Medulla oblongata (tissue), 1 donor: ENCODE data around the gene AP2S1.
"Not testable (repeated sequence)": the region's sequence is repeated elsewhere in the genome, so short reads cannot be mapped to it uniquely, and the experiment has no call there.

Source experiments
- DNase-seq: peaks from one replicate; pipeline ENCODE4 v3.0.0-alpha.2; 2015; ENCODE audit errors: extremely low spot score

Gene AP2S1

GRCh38 chr19:46806656-46807055 lies 44.0 kb downstream of the AP2S1 start:
- no peak for DNase-seq

DNA sequence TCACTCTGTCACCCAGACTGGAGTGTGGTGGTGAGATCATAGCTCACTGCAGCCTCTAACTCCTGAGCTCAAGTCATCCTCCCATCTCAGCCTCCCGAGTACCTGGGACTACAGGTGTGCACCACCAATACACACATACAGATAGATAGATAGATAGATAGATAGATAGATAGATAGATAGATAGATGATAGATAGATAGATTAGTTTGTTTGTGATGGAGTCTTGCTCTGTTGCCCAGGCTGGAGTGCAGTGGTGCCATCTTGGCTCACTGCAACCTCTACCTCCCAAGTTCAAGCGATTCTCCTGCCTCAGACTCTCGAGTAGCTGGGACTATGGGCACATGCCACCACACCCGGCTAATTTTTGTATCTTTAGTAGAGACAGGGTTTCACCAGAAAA lies 46.2 kb downstream of the AP2S1 start:
- DNase-seq, result not testable (repeated sequence)

GRCh38 chr19:46803555-46803954 lies 47.1 kb downstream of the AP2S1 start:
- DNase-seq, result no peak

GRCh38 chr19:46802152-46802551 lies 48.5 kb downstream of the AP2S1 start:
- no peak for DNase-seq

DNA sequence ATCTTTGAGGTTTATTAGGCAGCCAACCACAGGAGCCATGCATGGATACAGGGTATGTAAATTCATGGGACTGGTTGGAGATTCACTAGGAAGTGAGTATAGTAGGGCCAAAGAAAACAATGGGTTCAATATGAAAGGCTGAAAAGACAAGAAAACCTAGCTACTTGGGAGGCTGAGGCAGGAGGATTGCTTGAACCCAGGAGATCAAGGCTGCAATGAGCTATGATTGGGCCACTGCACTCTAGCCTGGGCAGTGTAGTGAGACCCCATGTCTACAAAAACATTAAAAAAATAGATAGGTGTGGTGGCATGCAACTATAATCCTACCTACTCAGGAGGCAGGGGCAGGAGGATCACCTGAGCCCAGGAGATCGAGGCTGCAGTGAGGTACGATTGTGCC lies 51.9 kb downstream of the AP2S1 start:
- DNase-seq, result no peak

GRCh38 chr19:46797881-46798280 lies 52.8 kb downstream of the AP2S1 start:
- DNase-seq, result no peak

- no peak for DNase-seq
Measured at GRCh38 chr19:46791944-46792343, 58.7 kb downstream of the AP2S1 start.

- no peak for DNase-seq
Measured at GRCh38 chr19:46789371-46789770, 61.3 kb downstream of the AP2S1 start.

GRCh38 chr19:46788968-46789338 lies 61.7 kb downstream of the AP2S1 start:
- DNase-seq, result no peak

DNA sequence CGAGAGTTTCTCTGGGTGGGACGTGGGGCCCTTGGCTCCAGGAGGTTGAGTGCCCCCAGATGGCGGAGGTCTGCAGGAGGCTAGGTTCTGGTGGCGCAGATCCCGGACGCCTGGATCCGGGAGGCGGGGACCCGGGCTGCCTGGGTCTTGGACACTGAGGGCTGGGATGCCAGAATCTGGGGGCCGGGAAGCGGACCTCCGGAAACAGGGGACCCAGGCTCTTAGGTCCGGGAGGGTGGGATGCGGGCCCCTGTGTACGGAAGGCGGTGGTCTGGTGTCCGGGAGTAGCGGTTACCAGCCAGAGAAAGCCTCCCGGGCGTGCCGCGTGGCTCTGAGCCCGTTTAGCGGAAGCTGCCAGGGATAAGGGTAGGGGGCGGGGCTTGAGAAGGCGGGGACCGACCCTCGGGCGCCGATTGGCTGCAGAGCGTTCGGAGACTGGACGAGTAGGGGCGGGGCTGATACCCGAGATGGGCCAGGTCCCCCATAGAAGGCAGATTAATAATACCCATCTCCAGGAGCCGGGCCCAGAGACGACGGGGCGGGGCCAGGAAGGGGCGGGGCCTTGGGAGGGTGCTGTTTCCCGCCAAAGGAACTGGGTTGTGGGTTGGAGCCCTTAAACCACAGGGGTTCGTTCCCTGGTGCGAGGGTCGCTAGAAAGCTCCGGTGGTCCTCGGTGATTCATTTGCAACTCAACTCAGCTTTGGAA lies 62.2 kb downstream of the AP2S1 start, which contains the start of gene SLC1A5:
SLC1A5 (minus strand) TSS at position 333 of the 706 bp plus-strand sequence. CDS start 629 bp downstream, outside the sequence.
- peak; percentile 82 for DNase-seq
